Stimulated activated CD8-positive, alpha-beta memory T cell treated with anti-CD3 and anti-CD28 coated beads, Interleukin-12 subunit alpha, Interleukin-12 subunit beta, amount 100 ng/mL, for 4 hours (primary cell): Measurements from ENCODE around the gene OR6K6.

Experiments used
- DNase-seq: peaks from one replicate; pipeline ENCODE4 v3.0.0-alpha.2; 2020; ENCODE audit warnings: low read depth

Gene OR6K6

DNA sequence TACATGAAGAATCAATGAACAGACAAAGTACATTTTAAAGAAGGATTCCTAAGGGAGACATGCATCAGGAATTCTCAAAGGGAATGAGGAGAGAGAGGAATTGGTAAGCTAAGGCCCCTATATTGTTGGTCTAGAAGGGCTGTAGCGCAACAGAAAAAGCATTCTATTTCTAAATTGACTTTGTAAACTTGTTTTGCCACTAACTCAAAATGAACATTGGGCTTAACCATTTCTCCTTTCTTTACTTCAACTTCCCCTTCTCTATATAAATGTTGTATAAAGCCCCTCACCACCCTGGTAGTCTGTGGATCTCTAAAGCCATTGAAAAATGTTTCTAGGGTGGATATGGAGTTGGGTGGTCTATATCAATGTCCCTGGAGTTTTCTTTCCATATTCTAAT, 46.9 kb downstream of the OR6K6 start:
- DNase-seq: no peak

DNA sequence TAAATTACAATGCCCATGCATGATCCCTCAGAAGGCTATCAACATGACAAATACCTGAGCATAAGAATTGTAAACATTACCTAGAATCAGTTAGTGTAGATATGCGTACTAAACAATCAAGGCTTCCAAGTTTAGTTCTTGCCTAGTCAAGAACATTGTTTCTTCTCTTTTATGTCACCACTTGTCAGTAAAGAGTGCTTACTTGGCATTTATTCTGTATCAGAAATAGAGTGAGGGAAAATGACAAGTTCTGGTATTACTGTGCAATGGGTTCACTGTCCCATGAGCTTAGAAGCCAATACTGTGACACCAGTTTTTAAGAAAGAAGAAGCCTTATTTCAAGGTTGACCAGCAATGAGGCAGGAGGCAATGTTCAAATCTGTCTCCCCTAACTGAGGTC, 49.2 kb downstream of the OR6K6 start:
- DNase-seq: no peak
